Measurements from ENCODE around the gene NGDN. TPM values are rescaled to one million over a fixed set of nuclear protein-coding genes. Genes with fewer than 3 reads are reported as not detected.

The NGDN gene
- total RNA-seq, 1 donor from 2014 or later: 34.6 TPM

- H3K9me3 Mint-ChIP-seq (ENCODE audit: unreplicated experiment): no peaks in the 10 kb centered on the region
- DNase-seq (ENCODE audit: extremely low spot score, unreplicated experiment): peak; percentile 63
- no peaks in the 10 kb centered on the region for H3K36me3 Mint-ChIP-seq (ENCODE audit: unreplicated experiment)
- TF ChIP-seq CTCF (IDR thresholded peaks at IDR 0.05): no peak
- H3K4me1 Mint-ChIP-seq (ENCODE audit: unreplicated experiment): no peaks in the 10 kb centered on the region
- H3K27ac Mint-ChIP-seq (ENCODE audit: unreplicated experiment): no peak overlapping the region
- peaks cover 11% of the 10 kb centered on the region for H3K27me3 Mint-ChIP-seq (ENCODE audit: unreplicated experiment)
- no peak overlapping the region for H3K4me3 Mint-ChIP-seq (ENCODE audit: unreplicated experiment)
Measured at GRCh38 chr14:23439107-23439835, 30.2 kb upstream of the NGDN start.

GRCh38 chr14:23441076-23441475 lies 28.4 kb upstream of the NGDN start:
- H3K4me1 Mint-ChIP-seq (ENCODE audit: unreplicated experiment): no peaks in the 10 kb centered on the region
- H3K27ac Mint-ChIP-seq (ENCODE audit: unreplicated experiment): no peak overlapping the region
- H3K9me3 Mint-ChIP-seq (ENCODE audit: unreplicated experiment): no peaks in the 10 kb centered on the region
- H3K4me3 Mint-ChIP-seq (ENCODE audit: unreplicated experiment): no peak overlapping the region
- no peak for DNase-seq (ENCODE audit: extremely low spot score, unreplicated experiment)
- H3K36me3 Mint-ChIP-seq (ENCODE audit: unreplicated experiment): no peaks in the 10 kb centered on the region
- no peak for TF ChIP-seq CTCF (IDR thresholded peaks at IDR 0.05)
- H3K27me3 Mint-ChIP-seq (ENCODE audit: unreplicated experiment): peaks cover 13% of the 10 kb centered on the region

GRCh38 chr14:23442721-23443356 lies 26.7 kb upstream of the NGDN start:
- no peak overlapping the region for H3K27ac Mint-ChIP-seq (ENCODE audit: unreplicated experiment)
- H3K4me3 Mint-ChIP-seq (ENCODE audit: unreplicated experiment): no peak overlapping the region
- H3K27me3 Mint-ChIP-seq (ENCODE audit: unreplicated experiment): peaks cover 16% of the 10 kb centered on the region
- TF ChIP-seq CTCF (IDR thresholded peaks at IDR 0.05): no peak
- no peaks in the 10 kb centered on the region for H3K4me1 Mint-ChIP-seq (ENCODE audit: unreplicated experiment)
- no peaks in the 10 kb centered on the region for H3K36me3 Mint-ChIP-seq (ENCODE audit: unreplicated experiment)
- peak; percentile 77 for DNase-seq (ENCODE audit: extremely low spot score, unreplicated experiment)
- no peaks in the 10 kb centered on the region for H3K9me3 Mint-ChIP-seq (ENCODE audit: unreplicated experiment)

- Mint-ChIP-seq H3K4me1 (ENCODE audit: unreplicated experiment) (no peaks in the 10 kb centered on the region), H3K27me3 (ENCODE audit: unreplicated experiment) (peaks cover 21% of the 10 kb centered on the region), H3K27ac (ENCODE audit: unreplicated experiment) (no peak overlapping the region), H3K36me3 (ENCODE audit: unreplicated experiment) (no peaks in the 10 kb centered on the region), H3K4me3 (ENCODE audit: unreplicated experiment) (no peak overlapping the region), H3K9me3 (ENCODE audit: unreplicated experiment) (no peaks in the 10 kb centered on the region)
- peak; percentile 75 for DNase-seq (ENCODE audit: extremely low spot score, unreplicated experiment)
- TF ChIP-seq CTCF (IDR thresholded peaks at IDR 0.05): no peak
Measured at GRCh38 chr14:23443411-23443812, 26.1 kb upstream of the NGDN start.

- H3K9me3 Mint-ChIP-seq (ENCODE audit: unreplicated experiment): no peaks in the 10 kb centered on the region
- no peak overlapping the region for H3K4me3 Mint-ChIP-seq (ENCODE audit: unreplicated experiment)
- TF ChIP-seq CTCF (IDR thresholded peaks at IDR 0.05): no peak
- peak; percentile 30 for DNase-seq (ENCODE audit: extremely low spot score, unreplicated experiment)
- H3K36me3 Mint-ChIP-seq (ENCODE audit: unreplicated experiment): no peaks in the 10 kb centered on the region
- peaks cover 26% of the 10 kb centered on the region for H3K27me3 Mint-ChIP-seq (ENCODE audit: unreplicated experiment)
- H3K27ac Mint-ChIP-seq (ENCODE audit: unreplicated experiment): no peak overlapping the region
- no peaks in the 10 kb centered on the region for H3K4me1 Mint-ChIP-seq (ENCODE audit: unreplicated experiment)
Measured at GRCh38 chr14:23443881-23444280, 25.6 kb upstream of the NGDN start.
